Activated CD8-positive, alpha-beta T cell treated with anti-CD3 and anti-CD28 coated beads for 36 hours (primary cell): ENCODE data around the gene ACTN1. TPM values are rescaled to one million over a fixed set of nuclear protein-coding genes. Genes with fewer than 3 reads are reported as not detected.

Experiments used
- ATAC-seq: fragments of 200-7000 bp; cut with Tn5 transposase; one replicate; pipeline ENCODE4 v1.10.0; 2021; ENCODE audit warnings: mild to moderate bottlenecking, moderate library complexity
- CTCF ChIA-PET: fragments of 350-600 bp; sonication (Branson Sonifier 250); formaldehyde crosslinking; loops from one replicate; lab custom pipeline; 2021; ENCODE audit warnings: antibody characterized with exemption; lab: Charles Lee
- POLR2A ChIA-PET: fragments of 350-600 bp; sonication (Branson Sonifier 250); formaldehyde crosslinking; loops from one replicate; lab custom pipeline; 2021; ENCODE audit warnings: antibody characterized with exemption; lab: Charles Lee
- DNase-seq: peaks from one replicate; pipeline ENCODE4 v3.0.0-alpha.2; 2020
- H3K27ac Mint-ChIP-seq: one replicate; pipeline ENCODE4 v1.8.0; 2021; ENCODE audit warnings: mild to moderate bottlenecking, mixed read lengths
- H3K27me3 Mint-ChIP-seq: one replicate; pipeline ENCODE4 v1.8.0; 2021; ENCODE audit warnings: mixed read lengths
- H3K36me3 Mint-ChIP-seq: one replicate; pipeline ENCODE4 v1.8.0; 2021; ENCODE audit warnings: low read depth, mixed read lengths
- H3K4me1 Mint-ChIP-seq: one replicate; pipeline ENCODE4 v1.8.0; 2021; ENCODE audit warnings: low read depth, mixed read lengths
- H3K4me3 Mint-ChIP-seq: one replicate; pipeline ENCODE4 v1.8.0; 2021; ENCODE audit warnings: mild to moderate bottlenecking, moderate library complexity, mixed read lengths
- H3K9me3 Mint-ChIP-seq: one replicate; pipeline ENCODE4 v1.8.0; 2021; ENCODE audit warnings: mixed read lengths
- CTCF ChIP-seq: fragments of 200-600 bp; IDR thresholded peaks from one replicate; pipeline ENCODE4 v1.8.0; 2022; ENCODE audit warnings: antibody characterized with exemption, mild to moderate bottlenecking
- intact Hi-C: fragments of 100-400 bp; cut with micrococcal nuclease; formaldehyde crosslinking; loops from one replicate; pipeline ENCODE4 v1.10.0; 2022
- total RNA-seq, 2 experiments: library from RNA; stranded (reverse); gene quantifications; one replicate each; pipeline ENCODE4 v1.2.3, GENCODE V29; 2021

ACTN1 gene
- total RNA-seq, 2 experiments from 2014 or later: 214 TPM

GRCh38 chr14:68944162-68944561 lies 34.9 kb downstream of the ACTN1 start:
- ChIA-PET POLR2A (no interaction called here), CTCF (interaction anchor here (1.5 to 1.8 kb wide), 2 partner anchors 34 to 146 kb away, joined by 4 to 7 read pairs; no protein-coding TSS in a partner anchor)
- no peak for ATAC-seq
- H3K27me3 Mint-ChIP-seq: no peaks in the 10 kb centered on the region
- TF ChIP-seq CTCF: no peak
- intact Hi-C loops: no loop called here
- no peak overlapping the region for H3K27ac Mint-ChIP-seq
- no peak for DNase-seq
- H3K4me1 Mint-ChIP-seq: peaks cover 86% of the 10 kb centered on the region
- peaks cover 7% of the 10 kb centered on the region for H3K36me3 Mint-ChIP-seq
- H3K4me3 Mint-ChIP-seq: no peak overlapping the region
- no peaks in the 10 kb centered on the region for H3K9me3 Mint-ChIP-seq

GRCh38 chr14:68943107-68943506 lies 36.0 kb downstream of the ACTN1 start:
- H3K4me3 Mint-ChIP-seq: no peak overlapping the region
- intact Hi-C loops: loop anchor here (1.0 kb wide), 1 partner anchor 8 kb away; no protein-coding TSS in a partner anchor
- CTCF ChIA-PET: no interaction called here
- peaks cover 87% of the 10 kb centered on the region for H3K4me1 Mint-ChIP-seq
- H3K9me3 Mint-ChIP-seq: no peaks in the 10 kb centered on the region
- TF ChIP-seq CTCF: no peak
- peaks cover 9% of the 10 kb centered on the region for H3K36me3 Mint-ChIP-seq
- no peak overlapping the region for H3K27ac Mint-ChIP-seq
- H3K27me3 Mint-ChIP-seq: no peaks in the 10 kb centered on the region
- ATAC-seq: no peak
- POLR2A ChIA-PET: interaction anchor here (0.8 kb wide), 1 partner anchor 12 kb away, joined by 3 read pairs; no protein-coding TSS in a partner anchor
- DNase-seq: no peak

- intact Hi-C loops: loop anchor here (1.0 kb wide), 1 partner anchor 7 kb away; no protein-coding TSS in a partner anchor
- Mint-ChIP-seq H3K9me3 (no peaks in the 10 kb centered on the region), H3K4me3 (no peak overlapping the region), H3K27me3 (no peaks in the 10 kb centered on the region), H3K36me3 (peaks cover 9% of the 10 kb centered on the region), H3K27ac (no peak overlapping the region), H3K4me1 (peaks cover 87% of the 10 kb centered on the region)
- ChIA-PET CTCF (interaction anchor here (1.2 to 1.6 kb wide), 2 partner anchors 16 to 31 kb away, joined by 3 to 6 read pairs; no protein-coding TSS in a partner anchor), POLR2A (interaction anchor here (0.6 to 1.2 kb wide), 4 partner anchors 11 to 47 kb away, joined by 3 to 4 read pairs (median 3); no protein-coding TSS in a partner anchor)
- DNase-seq: no peak
- ATAC-seq: no peak
- TF ChIP-seq CTCF: no peak
Observed at GRCh38 chr14:68942296-68943035, 36.6 kb downstream of the ACTN1 start.

GRCh38 chr14:68941820-68942219 lies 37.3 kb downstream of the ACTN1 start:
- Mint-ChIP-seq H3K9me3 (no peaks in the 10 kb centered on the region), H3K27ac (no peak overlapping the region), H3K36me3 (peaks cover 13% of the 10 kb centered on the region), H3K4me3 (no peak overlapping the region), H3K27me3 (no peaks in the 10 kb centered on the region), H3K4me1 (peaks cover 85% of the 10 kb centered on the region)
- intact Hi-C loops: no loop called here
- ATAC-seq: no peak
- DNase-seq: no peak
- ChIA-PET CTCF (interaction anchor here (1.0 to 1.6 kb wide), 3 partner anchors 16 to 114 kb away, joined by 3 to 6 read pairs (median 3); no protein-coding TSS in a partner anchor), POLR2A (interaction anchor here (0.6 to 1.2 kb wide), 3 partner anchors 10 to 47 kb away, joined by 3 to 4 read pairs (median 3); no protein-coding TSS in a partner anchor)
- no peak for TF ChIP-seq CTCF
